Measurements from ENCODE around the gene KIAA1210.
"Not testable (repeated sequence)": the region's sequence is repeated elsewhere in the genome, so short reads cannot be mapped to it uniquely, and the experiment has no call there.

KIAA1210 gene

DNA sequence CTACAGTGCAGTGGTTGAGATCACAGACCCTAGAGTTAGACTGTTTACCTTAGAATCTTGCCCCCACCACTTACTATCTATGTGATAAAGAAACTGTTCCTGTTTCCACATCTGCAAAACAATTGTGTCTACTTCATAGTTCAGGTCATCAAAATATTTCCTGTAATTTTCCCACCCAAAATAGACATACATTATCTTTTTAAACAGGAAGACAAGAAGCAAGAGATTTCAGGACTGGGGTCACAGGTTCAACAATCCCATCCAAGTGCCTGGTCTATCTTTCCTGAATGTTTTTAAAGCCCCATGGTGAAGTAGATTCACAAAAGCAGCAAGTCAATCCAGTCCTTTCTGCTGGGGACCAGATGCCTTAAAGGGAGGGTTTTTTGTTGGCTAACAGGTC lies 96.6 kb downstream of the KIAA1210 start:
- no peak for DNase-seq

DNA sequence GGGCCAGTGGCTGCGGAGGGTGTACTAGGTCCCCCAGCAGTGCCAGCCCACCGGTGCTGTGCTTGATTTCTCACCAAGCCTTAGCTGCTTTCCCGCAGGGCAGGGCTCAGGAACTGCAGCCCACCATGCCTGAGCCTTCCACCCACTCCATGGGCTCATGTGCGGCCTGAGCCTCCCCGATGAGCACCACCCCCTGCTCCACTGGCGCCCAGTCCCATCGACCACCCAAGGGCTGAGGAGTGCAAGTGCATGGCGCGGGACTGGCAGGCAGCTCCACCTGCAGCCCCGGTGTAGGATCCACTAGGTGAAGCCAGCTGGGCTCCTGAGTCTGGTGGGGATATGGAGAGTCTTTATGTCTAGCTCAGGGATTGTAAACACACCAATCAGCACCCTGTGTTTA lies 98.0 kb downstream of the KIAA1210 start:
- DNase-seq = not testable (repeated sequence)

DNA sequence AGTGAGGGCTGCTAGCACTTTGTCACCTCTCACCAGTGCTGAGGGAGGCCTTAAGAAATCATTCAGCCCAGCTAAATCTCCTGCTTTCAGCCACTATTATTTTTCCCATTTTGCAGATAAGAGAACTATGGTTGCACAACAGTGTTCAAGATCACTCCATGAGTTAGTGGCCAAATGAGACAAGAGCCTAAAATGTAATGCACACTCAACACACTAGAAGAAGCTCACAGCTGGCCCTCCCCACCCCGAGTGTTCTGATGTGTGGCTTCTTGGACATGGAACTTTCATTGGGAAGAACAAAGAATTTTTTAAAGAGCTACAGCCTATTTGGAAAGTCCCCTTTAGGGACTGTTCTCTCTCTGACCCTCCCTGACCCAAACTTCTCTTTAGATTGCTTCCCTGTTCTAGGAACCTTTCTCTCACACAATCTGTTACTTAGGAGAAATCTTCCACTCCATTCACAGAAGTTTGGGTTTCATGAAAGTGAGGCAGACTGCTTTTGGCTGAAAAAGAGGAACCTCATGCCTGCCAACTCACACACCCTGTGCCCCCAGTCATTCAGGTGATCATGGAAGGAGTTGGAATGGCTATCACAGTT lies 98.8 kb downstream of the KIAA1210 start:
- no peak for DNase-seq
